Ishikawa (cell line): ENCODE data around the gene CWC25.

Experiments used
- CEBPB ChIP-seq: IDR thresholded peaks from 2 replicates; pipeline ENCODE4 v1.6.1; 2012
- CREB1 ChIP-seq: IDR thresholded peaks from 2 replicates; pipeline ENCODE4 v1.6.1; 2012; ENCODE audit warnings: low read depth
- EGR1 ChIP-seq: IDR thresholded peaks from 2 replicates; pipeline ENCODE4 v1.6.1; 2012
- EP300 ChIP-seq: IDR thresholded peaks from 2 replicates; pipeline ENCODE4 v1.6.1; 2012; ENCODE audit warnings: borderline replicate concordance
- FOXM1 ChIP-seq: IDR thresholded peaks from 2 replicates; pipeline ENCODE4 v1.6.1; 2012; ENCODE audit warnings: low read depth, borderline replicate concordance
- MAX ChIP-seq: IDR thresholded peaks from 2 replicates; pipeline ENCODE4 v1.6.1; 2012
- NFIC ChIP-seq: IDR thresholded peaks from 2 replicates; pipeline ENCODE4 v1.6.1; 2012
- RAD21 ChIP-seq: IDR thresholded peaks from 2 replicates; pipeline ENCODE4 v1.6.1; 2012; ENCODE audit warnings: low read depth
- TAF1 ChIP-seq: IDR thresholded peaks from 2 replicates; pipeline ENCODE4 v1.6.1; 2012; ENCODE audit warnings: low read depth, mild to moderate bottlenecking
- TCF12 ChIP-seq: IDR thresholded peaks from 2 replicates; pipeline ENCODE4 v1.6.1; 2012; ENCODE audit warnings: low read depth
- TEAD4 ChIP-seq: IDR thresholded peaks from 2 replicates; pipeline ENCODE4 v1.6.1; 2012
- USF1 ChIP-seq: IDR thresholded peaks from 2 replicates; pipeline ENCODE4 v1.6.1; 2012
- YY1 ChIP-seq: IDR thresholded peaks from 2 replicates; pipeline ENCODE4 v1.6.1; 2012; ENCODE audit warnings: low read depth
- ZBTB7A ChIP-seq: IDR thresholded peaks from 2 replicates; pipeline ENCODE4 v1.6.1; 2012; ENCODE audit warnings: low read depth
- TF ChIP-seq, protein P1 (sequence below): IDR thresholded peaks from 2 replicates; pipeline ENCODE4 v1.6.1; 2012; ENCODE audit warnings: low read depth, mild to moderate bottlenecking

CWC25 gene

DNA sequence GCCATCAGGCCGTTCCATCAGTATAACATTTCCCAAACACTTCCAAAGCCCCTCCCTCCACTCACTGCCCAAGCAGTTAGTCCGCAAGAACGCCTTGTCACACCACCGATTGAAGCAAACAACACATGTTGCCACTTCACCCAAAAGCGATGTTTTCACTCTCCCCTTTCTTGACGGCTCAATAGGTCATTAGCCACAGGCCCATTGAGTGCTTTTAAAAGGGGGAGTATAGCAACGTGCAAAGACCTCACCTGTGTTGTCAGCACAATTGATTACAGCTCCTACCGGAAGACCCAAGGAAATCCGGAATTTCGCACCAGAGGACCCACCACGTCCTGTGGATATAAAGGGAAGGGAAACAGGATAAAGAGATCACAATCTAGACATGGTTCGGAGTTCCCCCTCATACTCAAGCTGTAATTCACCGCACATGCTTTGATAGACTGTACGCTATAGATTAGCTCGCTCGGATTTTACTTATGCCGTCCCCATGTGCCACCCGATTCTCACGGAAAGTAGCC is 27.7 kb upstream of the CWC25 start:
- TF ChIP-seq MAX: no peak
- TF ChIP-seq, protein P1, sequence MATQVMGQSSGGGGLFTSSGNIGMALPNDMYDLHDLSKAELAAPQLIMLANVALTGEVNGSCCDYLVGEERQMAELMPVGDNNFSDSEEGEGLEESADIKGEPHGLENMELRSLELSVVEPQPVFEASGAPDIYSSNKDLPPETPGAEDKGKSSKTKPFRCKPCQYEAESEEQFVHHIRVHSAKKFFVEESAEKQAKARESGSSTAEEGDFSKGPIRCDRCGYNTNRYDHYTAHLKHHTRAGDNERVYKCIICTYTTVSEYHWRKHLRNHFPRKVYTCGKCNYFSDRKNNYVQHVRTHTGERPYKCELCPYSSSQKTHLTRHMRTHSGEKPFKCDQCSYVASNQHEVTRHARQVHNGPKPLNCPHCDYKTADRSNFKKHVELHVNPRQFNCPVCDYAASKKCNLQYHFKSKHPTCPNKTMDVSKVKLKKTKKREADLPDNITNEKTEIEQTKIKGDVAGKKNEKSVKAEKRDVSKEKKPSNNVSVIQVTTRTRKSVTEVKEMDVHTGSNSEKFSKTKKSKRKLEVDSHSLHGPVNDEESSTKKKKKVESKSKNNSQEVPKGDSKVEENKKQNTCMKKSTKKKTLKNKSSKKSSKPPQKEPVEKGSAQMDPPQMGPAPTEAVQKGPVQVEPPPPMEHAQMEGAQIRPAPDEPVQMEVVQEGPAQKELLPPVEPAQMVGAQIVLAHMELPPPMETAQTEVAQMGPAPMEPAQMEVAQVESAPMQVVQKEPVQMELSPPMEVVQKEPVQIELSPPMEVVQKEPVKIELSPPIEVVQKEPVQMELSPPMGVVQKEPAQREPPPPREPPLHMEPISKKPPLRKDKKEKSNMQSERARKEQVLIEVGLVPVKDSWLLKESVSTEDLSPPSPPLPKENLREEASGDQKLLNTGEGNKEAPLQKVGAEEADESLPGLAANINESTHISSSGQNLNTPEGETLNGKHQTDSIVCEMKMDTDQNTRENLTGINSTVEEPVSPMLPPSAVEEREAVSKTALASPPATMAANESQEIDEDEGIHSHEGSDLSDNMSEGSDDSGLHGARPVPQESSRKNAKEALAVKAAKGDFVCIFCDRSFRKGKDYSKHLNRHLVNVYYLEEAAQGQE: no peak
- no peak for TF ChIP-seq EP300
- TF ChIP-seq CREB1: no peak
- no peak for TF ChIP-seq TEAD4
- no peak for TF ChIP-seq TCF12
- TF ChIP-seq TAF1: no peak
- TF ChIP-seq CEBPB: no peak
- no peak for TF ChIP-seq EGR1
- TF ChIP-seq USF1: no peak
- no peak for TF ChIP-seq NFIC

DNA sequence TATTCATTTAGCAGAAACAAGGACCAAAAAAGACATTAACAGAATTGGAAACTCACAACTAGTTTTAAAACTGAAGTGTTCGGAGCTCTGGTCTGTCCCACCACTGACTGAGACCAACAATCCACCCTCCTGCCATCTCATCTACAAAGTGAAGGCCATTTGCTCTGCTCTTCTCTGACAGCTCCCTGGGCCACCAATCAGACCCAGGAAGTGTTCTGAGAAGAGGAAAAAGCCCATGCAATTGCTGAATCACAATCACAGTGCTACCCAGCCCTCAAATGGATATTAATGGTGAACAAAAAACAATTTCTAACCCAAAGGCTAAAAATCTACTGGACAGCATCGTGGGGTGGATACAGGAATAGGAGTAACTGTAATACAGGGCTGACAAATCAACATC is 26.3 kb upstream of the CWC25 start:
- TF ChIP-seq RAD21 (no peak), EP300 (no peak), YY1 (no peak), FOXM1 (no peak), TAF1 (no peak), CEBPB (no peak), NFIC (no peak), TCF12 (no peak), ZBTB7A (no peak), EGR1 (no peak), MAX (no peak)

DNA sequence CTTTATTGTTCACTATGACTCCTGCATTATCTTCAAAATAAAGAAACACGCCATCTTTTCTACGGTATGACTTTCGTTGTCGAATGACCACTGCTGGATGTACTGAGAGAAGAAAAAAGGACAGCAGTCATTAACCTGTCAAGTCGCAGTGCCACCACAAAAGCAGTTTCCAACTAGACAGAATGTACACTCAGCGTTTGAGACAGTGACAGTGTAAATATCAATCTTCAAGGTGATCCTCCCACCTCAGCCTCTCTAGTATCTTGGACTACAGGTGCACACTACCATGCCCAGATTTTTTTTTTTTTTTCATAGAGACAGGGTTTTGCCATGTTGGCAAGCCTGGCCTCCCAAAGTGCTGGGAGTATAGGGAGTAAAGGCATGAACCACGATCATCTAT is 25.3 kb upstream of the CWC25 start:
- TF ChIP-seq FOXM1 (no peak), CEBPB (no peak), EGR1 (no peak), MAX (no peak), YY1 (no peak), TEAD4 (no peak), USF1 (no peak), TCF12 (no peak)

DNA sequence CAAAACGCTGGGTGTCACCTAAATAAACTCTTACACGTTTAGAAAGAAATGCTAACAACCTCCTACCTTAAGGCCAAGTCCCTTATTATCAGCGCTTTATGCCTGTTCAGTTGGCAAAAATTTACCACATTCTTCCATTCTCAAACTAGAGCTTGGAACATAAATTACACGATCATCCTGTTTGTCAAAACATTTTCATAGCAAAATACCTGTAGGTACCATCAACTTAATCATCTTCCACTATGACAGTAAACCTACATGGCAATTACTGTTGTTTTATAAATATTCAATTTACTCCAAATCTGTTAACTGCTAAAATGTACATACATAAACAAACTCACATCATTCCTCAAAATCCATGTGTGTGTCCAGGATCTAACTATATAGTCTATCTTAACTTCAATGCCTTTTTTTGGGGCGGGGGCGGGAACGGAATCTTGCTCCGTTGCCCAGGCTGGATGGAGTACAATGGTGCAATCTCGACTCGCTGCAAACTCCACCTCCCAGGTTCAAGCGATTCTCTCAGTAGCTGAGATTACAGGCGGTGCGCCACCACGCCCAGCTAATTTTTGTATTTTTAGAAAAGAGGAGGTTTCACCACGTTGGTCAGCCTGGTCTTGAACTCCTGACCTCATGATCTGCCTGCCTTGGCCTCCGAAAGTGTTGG is 24.0 kb upstream of the CWC25 start:
- TF ChIP-seq TAF1: no peak
- no peak for TF ChIP-seq EP300
- TF ChIP-seq MAX: no peak
- TF ChIP-seq CREB1: no peak
- TF ChIP-seq EGR1: no peak
- no peak for TF ChIP-seq USF1
- TF ChIP-seq, protein P1: no peak
- TF ChIP-seq NFIC: no peak
- no peak for TF ChIP-seq RAD21
- TF ChIP-seq YY1: no peak
- TF ChIP-seq CEBPB: no peak
- TF ChIP-seq FOXM1: no peak
- TF ChIP-seq TCF12: no peak
- TF ChIP-seq ZBTB7A: no peak
- no peak for TF ChIP-seq TEAD4

- no peak for TF ChIP-seq CEBPB
- no peak for TF ChIP-seq FOXM1
- TF ChIP-seq TAF1: no peak
- TF ChIP-seq YY1: no peak
- TF ChIP-seq TEAD4: no peak
- no peak for TF ChIP-seq ZBTB7A
- TF ChIP-seq MAX: no peak
- TF ChIP-seq, protein P1: no peak
- no peak for TF ChIP-seq USF1
- no peak for TF ChIP-seq EP300
- no peak for TF ChIP-seq NFIC
- no peak for TF ChIP-seq CREB1
- TF ChIP-seq RAD21: no peak
- no peak for TF ChIP-seq TCF12
- no peak for TF ChIP-seq EGR1
These were observed 23.4 kb upstream of the CWC25 start for GRCh38 chr17:38848557-38848891.
